A204.1 (cell line): ENCODE data around the gene CRB3.

Experiments used
- FAIRE-seq: peaks from 2 replicates; lab custom pipeline; 2012; peaks lifted over from hg19 to GRCh38; lab: Jason Lieb, UNC

Gene CRB3

GRCh38 chr19:6433165-6433564 is 30.9 kb upstream of the CRB3 start:
- FAIRE-seq = no peak

GRCh38 chr19:6433663-6434062 is 30.4 kb upstream of the CRB3 start, which contains the start of gene SLC25A41:
SLC25A41 (minus strand) TSS chr19:6433763; CDS start chr19:6433693, 70 bp downstream.
- no peak for FAIRE-seq

DNA sequence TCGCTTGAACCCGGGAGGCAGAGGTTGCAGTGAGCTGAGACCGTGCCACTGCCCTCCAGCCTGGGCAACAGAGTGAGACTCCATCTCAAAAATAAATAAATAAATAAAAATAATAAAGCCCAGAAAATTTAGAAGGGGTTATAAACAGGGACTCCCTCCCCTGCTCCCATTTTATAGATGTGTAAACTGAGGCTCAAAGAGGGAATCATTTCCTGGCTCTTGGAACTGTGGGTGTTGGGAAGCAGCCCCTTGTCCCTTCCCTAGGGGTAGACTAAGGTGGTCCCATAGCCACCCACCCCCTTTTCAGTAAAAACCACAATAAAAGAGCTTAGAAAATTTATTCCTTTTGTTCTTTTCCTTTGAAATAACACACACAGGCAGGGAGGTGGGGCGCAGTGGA is 24.3 kb upstream of the CRB3 start:
- no peak for FAIRE-seq

GRCh38 chr19:6440905-6441304 is 23.2 kb upstream of the CRB3 start:
- FAIRE-seq = no peak

- no peak for FAIRE-seq
These were observed 21.9 kb upstream of the CRB3 start for GRCh38 chr19:6442087-6442688.

GRCh38 chr19:6443986-6444385 is 20.1 kb upstream of the CRB3 start:
- FAIRE-seq = no peak

DNA sequence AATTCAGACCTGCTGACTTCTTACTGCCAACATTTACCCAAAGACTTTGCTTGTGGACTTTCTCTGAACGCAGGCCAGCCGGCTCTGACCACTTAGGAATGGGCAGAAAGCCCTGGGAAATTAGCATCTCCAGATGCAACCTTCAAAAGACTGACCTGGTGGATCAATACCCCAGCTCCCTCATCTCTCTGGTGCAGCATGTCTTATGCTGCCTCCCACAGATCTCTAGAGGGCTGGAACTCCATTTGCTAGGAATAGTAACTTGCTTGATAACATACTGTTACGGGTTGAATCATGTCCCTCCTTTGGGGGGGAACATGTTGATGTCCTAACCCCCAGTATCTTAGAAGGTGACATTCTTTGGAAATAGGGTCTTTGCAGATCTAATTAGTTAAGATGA is 17.6 kb upstream of the CRB3 start:
- FAIRE-seq = no peak

DNA sequence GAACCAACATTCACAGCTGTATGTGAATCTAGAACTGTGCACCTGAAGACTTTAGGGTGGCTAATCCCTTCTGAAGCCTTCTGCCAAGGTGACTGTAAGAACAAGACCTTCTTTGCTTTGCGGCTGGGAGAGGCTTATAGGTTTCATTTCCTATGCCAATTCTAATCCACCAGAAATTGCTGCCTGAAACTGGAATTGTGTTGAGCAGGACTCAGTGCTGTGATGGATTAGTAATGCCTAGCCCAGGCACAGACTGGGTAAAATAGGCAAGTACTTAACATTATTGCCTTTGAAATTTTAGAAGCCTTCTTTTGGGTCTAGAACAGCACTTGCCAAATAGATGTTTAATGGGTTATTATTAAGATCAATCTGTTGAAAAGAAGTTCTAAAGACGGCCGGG is 16.0 kb upstream of the CRB3 start:
- no peak for FAIRE-seq

GRCh38 chr19:6450166-6450565 is 13.9 kb upstream of the CRB3 start:
- FAIRE-seq = no peak

GRCh38 chr19:6451583-6452222 is 12.4 kb upstream of the CRB3 start:
- FAIRE-seq = no peak

GRCh38 chr19:6452223-6452614 is 11.9 kb upstream of the CRB3 start:
- no peak for FAIRE-seq

- no peak for FAIRE-seq
These were observed 11.2 kb upstream of the CRB3 start for GRCh38 chr19:6452899-6453298.

- FAIRE-seq = no peak
These were observed 10.0 kb upstream of the CRB3 start for GRCh38 chr19:6453951-6454565.

DNA sequence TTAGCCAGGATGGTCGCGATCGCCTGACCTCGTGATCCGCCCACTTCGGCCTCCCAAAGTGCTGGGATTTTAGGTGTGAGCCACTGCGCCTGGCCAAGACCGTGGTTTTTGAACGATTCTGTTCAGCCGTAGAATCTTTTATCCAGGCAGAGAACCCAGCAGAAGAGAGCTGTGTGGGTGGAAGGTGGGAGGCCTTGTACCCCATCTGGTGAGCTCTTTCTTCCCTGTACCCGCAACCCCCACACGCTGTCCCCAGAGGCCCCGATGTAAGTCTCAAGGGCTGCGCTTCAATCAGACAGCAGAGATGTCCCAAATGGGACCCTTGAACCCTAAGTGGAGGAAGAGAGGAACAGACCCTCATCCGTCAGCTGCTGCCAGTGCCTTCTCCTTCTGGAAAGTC is 8.1 kb upstream of the CRB3 start:
- no peak for FAIRE-seq

- FAIRE-seq = no peak
These were observed 5.9 kb upstream of the CRB3 start for GRCh38 chr19:6457958-6458694.

DNA sequence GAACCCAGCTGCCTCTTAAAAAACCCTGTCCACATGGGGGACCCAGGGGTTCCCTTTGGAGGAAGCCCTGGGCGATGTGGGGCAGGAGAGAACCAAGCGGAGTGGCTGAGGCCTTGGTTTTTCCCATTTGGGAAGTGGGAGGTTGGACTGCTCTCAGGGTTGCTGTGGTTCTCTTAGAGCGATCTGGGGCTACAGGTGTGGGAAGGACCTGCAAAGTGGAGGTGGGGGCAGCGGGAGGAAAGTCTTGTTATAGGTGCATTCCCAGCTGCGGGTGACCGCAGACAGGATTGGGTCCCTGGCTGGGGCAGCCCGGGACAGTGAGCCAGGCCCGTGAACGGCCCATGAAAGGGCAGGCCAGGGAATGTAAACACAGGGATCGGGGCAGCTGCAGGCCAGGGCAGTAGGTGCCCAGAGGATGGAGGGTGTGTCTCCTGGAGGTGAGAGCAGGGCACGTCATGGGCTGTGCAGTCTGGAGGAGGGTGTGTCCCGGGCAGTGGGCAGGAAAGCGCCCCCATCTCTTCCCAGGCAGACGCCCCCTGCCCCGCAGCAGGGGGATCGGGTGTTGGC is 5.3 kb upstream of the CRB3 start:
- no peak for FAIRE-seq

GRCh38 chr19:6459262-6460098 is 4.6 kb upstream of the CRB3 start, which contains the start of gene SLC25A23:
SLC25A23 (minus strand) TSS chr19:6459792; CDS start chr19:6459628, 164 bp downstream.
- FAIRE-seq = no peak

GRCh38 chr19:6460099-6460884 is 3.8 kb upstream of the CRB3 start:
- peak; percentile 96 for FAIRE-seq

GRCh38 chr19:6465006-6465405 is 935 bp downstream of the CRB3 start:
- FAIRE-seq = no peak

DNA sequence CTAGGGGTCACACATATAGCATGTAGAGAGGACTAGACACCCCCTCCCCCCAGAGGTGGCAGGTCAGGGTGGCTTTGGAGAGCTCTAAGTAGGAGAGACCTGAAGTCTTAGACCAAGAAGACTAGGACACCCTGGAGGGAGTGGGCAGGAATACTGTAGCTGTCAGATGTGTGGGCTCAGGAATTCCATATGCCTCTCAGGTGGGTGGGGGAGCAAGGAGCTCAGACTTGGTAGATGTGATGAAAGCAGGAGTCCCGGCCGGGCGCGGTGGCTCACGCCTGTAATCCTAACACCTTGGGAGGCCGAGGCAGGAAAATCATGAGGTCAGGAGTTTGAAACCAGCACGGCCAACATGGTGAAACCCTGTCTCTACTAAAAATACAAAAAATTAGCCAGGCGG is 1.6 kb downstream of the CRB3 start:
- FAIRE-seq = no peak
